Measurements from ENCODE around the gene SCT.

The SCT gene

DNA sequence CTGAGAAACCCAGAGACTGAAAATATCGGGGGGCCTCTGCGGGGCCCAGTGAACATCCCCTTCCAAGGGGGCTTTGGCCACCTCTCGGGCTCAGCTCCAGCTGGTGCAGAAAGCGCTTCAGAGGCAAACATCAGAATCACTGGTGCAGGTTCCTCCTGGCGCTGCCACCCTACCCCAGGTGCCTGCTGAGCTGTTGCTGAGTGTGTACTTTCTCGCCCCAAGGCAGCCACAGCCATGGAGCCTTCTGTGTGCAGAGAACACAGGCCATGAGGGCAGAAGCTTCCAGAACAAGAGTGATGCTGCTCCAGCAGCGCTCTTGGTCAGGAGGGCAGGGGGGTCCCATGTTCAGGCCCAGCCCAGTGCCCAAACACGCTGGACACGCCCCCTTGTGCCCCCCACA lies 16.4 kb upstream of the SCT start:
- no peak for DNase-seq

DNA sequence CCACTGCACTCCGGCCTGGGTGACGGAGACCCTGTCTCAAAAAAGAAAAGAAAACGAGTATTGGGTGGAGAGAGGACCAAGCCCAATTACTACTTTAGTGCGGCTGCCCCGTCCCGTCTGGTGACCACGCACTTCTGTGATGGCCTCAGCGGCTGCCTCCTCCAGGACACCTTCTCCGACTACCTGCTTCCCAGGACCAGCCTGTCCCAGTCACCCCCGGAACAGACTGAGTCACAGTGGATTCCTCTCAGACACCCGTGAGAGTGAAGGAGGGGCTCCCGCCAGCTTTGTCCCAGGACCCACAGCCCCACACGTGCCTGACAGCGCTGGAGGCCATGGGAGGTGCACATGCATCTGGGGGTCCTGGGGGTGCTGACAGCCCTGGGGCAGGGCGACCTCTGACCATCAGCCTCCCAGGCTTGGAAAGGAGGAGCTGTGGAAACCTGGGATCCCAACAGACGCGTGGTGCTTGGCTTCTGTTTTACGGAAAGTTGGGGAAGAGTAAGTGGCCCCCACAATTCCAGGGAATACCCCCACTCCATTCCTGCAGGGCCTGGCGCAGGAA lies 14.9 kb upstream of the SCT start:
- DNase-seq = no peak

DNA sequence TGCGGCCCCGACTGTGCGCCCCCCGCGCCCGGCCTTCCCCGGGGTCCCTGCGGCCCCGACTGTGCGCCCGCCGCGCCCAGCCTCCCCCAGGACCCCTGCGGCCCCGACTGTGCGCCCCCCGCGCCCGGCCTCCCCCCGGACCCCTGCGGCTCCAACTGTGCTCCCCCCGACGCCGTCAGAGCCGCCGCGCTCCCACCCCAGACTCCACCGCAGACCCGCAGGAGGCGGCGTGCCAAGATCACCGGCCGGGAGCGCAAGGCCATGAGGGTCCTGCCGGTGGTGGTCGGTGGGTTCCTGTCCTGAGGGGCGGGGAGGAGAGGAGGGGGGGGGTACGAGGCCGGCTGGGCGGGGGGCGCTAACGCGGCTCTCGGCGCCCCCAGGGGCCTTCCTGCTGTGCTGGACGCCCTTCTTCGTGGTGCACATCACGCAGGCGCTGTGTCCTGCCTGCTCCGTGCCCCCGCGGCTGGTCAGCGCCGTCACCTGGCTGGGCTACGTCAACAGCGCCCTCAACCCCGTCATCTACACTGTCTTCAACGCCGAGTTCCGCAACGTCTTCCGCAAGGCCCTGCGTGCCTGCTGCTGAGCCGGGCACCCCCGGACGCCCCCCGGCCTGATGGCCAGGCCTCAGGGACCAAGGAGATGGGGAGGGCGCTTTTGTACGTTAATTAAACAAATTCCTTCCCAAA lies 13.2 kb upstream of the SCT start:
- peak in 1 of 2 donors; percentile 54 for DNase-seq

DNA sequence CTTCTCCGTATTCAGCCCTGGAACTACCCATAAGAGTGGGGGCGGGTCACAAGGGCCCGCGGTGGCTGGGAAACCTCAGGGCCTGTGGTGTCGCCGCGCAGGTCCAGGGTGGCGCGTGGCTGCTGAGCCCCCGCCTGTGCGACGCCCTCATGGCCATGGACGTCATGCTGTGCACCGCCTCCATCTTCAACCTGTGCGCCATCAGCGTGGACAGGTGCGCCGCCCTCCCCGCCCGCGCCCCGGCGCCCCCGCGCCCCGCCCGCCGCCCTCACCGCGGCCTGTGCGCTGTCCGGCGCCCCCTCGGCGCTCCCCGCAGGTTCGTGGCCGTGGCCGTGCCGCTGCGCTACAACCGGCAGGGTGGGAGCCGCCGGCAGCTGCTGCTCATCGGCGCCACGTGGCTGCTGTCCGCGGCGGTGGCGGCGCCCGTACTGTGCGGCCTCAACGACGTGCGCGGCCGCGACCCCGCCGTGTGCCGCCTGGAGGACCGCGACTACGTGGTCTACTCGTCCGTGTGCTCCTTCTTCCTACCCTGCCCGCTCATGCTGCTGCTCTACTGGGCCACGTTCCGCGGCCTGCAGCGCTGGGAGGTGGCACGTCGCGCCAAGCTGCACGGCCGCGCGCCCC lies 12.5 kb upstream of the SCT start:
- no peak for DNase-seq

DNA sequence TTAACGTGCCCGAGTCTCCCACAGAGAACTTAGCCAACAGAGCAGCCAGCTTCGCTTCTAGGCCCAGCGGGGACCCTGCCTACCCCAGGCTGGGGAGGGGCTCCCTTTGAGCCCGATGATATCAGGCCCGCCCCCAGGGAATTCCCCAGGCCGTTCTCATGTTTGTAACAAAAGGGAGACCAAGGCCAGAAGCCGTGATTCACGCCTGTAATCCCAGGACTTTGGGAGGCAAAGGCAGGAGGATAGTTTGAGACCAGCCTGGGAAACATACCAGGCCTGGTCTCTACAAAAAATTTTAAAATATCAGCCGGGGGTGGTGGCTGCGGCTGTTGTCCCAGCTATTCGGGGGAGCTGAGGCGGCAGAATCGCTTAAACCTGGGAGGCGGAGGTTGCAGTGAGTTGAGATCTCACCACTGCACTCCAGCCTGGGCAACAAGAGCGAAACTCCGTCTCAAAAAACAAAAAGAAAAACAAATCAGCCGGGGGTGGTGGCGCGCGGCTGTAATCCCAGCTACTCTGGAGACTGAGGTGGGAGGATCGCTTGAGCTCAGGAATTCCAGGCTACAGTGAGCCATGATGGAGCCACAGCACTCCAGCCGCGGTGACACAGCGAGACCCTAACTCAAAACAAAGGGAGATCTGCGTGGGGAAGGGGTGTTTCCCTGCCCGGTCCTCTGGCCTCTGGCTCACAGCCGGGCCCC lies 11.8 kb upstream of the SCT start:
- DNase-seq = no peak

DNA sequence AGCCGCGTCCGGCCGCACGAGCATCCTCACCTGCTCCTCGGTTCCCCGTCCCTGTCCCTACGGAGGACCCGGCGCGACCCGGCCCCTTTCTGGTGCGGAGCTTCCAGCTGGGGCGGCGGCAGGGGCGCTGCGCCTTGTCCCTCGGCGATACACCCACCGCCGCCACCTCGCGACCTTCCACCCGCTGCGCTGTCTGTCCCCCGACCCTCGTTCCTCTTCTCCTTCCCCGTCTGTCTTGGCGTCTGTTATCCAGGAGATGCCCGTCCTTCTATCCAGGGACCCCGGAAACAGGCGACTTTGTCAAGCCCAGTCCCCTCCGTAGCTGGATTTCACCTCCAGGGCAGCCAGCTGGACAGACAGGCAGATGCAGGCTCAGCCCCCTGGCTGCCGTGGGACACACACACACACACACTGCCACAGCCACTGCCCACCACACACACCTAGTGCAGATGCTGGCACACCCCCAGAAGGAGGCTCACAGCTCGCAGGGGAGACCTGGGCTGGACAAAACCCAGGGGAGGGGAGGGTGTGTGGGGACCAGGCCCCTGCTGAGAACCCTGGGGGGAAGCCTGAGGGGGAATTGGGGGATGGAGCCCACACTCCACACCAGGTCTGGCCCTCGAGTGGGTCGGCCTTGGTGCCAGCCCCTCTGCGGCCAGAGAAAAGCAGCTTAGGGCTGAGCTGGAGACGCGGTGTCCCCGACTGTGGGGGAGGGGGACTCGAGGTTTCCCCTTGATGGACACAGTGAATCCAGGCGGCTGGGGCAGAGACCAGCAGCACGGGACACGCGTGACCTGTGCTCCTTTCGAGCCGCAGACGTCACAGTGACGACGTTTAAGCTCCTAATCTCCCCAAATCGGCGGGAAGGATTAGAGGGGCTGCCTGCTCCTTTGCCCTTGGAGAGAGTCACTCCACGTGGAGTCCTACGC lies 10.9 kb upstream of the SCT start:
- no peak for DNase-seq

DNA sequence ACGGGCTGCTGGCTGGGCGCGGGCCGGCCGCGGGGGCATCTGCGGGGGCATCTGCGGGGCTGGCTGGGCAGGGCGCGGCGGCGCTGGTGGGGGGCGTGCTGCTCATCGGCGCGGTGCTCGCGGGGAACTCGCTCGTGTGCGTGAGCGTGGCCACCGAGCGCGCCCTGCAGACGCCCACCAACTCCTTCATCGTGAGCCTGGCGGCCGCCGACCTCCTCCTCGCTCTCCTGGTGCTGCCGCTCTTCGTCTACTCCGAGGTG lies 10.3 kb upstream of the SCT start:
- DNase-seq = no peak

DNA sequence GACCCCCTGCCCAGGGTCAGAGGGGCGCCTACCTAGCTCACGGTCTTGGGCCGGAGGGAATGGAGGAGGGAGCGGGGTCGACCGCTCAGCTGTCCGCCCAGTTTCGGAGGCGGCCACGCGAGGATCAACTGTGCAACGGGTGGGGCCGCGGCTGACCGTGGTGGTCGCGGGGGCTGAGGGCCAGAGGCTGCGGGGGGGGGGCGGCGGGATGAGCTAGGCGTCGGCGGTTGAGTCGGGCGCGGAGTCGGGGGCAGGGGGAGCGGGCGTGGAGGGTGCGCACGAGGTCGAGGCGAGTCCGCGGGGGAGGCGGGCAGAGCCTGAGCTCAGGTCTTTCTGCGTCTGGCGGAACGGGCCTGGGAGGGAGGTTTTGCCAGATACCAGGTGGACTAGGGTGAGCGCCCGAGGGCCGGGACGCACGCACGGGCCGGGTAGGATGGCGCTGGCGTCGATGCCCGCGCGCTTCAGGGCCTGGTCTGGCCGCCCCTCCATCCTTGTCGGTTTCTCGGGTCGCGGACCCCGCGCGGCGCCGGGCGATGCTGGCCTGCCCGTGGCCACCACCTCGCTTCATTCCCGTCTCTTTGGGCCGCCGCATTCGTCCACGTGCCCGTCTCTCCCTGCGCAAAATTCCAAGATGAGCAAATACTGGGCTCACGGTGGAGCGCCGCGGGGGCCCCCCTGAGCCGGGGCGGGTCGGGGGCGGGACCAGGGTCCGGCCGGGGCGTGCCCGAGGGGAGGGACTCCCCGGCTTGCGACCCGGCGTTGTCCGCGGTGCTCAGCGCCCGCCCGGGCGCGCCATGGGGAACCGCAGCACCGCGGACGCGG lies 9.7 kb upstream of the SCT start, which contains the start of gene DRD4:
Gene DRD4, plus strand, starts transcription at position 759 of the 822 bp plus-strand sequence. Its CDS starts 36 bp downstream, at position 795.
- no peak for DNase-seq

DNA sequence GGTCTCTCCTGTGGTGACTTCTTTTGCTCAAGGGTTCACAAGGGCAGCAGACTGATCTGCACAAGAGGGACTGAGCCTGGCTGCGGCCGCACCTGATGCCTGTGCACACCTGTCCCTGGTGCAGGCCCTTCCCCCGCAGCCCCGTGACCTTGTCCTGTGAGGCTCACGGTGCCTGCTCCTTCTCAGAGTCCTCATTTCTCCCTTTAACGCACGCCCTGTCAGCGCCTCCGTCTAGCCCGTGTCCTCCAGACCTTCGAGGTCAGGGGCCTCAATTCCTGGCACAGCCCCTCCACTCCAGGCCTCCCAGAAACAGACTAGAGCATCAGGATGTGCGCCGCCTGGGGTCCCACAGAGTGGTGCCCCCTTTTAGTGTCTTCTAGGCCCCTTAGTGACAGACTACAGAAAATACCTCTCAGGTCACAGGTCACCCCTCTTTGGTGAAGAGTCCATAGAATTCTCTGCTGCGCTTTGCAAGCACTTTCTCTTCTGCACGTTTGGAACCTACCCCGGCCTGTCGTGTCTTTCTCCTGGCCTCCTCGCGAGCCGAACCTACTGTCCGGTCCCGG lies 9.0 kb upstream of the SCT start:
- no peak for DNase-seq

DNA sequence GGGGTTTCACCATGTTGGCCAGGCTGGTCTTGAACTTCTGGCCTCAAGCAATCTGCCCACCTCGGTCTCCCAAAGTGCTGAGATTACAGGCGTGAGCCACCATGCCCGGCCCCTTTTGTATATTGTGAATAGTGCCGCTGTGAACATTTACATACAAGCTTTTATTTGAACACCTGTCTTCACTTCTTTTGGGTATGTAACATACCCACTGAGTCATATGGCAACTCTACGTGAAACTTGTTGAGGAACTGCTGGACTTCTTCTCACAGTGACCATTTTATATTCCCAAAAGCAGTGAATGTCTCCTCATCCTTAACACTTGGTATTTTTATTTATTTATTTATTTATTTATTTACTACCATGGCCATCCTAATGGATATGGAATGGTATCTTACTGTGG lies 3.9 kb upstream of the SCT start:
- no peak for DNase-seq

DNA sequence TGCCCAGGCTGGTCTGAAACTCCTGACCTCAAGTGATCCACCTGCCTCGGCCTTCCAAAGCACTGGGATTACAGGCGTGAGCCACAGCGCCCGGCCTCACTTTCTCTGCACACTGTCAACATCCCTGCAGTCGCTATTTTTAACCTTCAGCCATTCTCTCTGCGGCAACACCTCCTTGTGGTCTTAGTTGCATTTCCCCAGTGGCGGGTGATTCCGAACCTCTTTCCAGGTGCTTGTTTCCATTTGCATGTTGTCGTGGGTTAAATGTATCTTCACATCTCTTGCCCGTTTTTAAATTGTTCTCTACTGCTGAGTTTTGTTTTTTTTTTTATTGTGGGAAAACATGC lies 2.2 kb upstream of the SCT start:
- peak in 1 of 2 donors; percentile 52 for DNase-seq

DNA sequence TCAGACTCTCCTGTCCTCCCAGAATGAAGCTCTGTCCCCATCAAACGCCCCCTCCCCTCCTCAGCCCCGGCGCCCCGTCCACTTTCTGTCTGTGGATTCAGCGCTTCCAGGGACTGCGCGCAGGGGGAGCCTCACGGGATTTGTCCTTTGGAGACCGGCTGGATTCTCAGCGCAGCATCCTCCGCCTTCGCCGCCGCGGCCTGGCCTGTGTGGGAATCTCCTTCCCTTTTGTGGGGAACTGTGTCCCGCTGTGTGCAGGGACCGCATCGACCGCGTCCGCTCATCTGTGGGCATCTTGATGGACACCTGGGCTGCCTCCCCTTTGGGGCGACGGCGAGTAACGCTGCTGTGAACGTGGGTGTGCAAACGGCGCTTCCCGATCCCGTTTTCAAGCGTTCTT lies 1.1 kb upstream of the SCT start:
- DNase-seq = no peak

DNA sequence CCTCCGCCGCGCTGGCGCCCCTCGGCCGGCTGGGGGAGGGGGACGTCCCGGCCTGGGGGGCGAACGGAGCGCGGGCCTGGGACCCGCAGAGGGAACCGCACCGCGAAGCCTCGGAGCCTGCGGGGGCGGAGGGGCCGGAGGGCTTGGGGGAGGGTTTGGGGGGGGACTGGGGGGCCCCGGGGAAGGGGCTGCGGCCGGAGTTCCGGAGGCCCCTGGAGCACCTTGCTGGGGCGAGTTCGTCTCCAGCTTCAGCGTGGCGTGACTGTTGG lies 261 bp upstream of the SCT start:
- DNase-seq = no peak

DNA sequence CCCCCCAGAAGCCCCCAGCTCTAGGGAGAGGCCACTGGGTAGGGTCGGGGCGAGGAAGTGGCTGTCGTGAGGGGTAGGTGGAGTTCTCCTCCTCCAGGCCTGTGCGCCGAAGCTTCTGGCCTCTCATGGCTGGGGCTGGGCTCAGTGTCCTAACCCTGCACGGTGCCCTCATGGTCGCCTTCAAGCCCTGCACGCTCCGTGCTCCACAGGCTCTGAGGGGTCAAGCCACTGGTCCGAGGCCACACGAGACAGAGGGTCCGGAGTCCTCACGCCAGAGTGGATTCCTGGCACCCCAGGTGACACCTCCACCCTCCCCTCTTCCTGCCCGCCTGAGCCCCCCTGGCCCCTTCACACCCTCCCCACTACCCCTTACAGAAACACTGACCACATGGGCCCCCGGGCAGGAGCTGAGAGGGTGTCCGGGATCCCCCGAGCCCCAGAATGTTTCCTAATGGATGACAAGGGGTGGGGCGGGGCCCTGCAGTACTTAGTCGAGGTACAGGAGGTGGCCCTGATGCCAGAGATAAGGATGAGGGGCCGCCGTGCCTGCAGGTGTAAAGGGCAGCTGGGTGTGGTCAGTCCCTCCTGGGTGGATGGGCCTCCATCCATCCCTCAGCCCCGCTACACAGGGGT lies 1.2 kb downstream of the SCT start:
- no peak for DNase-seq

DNA sequence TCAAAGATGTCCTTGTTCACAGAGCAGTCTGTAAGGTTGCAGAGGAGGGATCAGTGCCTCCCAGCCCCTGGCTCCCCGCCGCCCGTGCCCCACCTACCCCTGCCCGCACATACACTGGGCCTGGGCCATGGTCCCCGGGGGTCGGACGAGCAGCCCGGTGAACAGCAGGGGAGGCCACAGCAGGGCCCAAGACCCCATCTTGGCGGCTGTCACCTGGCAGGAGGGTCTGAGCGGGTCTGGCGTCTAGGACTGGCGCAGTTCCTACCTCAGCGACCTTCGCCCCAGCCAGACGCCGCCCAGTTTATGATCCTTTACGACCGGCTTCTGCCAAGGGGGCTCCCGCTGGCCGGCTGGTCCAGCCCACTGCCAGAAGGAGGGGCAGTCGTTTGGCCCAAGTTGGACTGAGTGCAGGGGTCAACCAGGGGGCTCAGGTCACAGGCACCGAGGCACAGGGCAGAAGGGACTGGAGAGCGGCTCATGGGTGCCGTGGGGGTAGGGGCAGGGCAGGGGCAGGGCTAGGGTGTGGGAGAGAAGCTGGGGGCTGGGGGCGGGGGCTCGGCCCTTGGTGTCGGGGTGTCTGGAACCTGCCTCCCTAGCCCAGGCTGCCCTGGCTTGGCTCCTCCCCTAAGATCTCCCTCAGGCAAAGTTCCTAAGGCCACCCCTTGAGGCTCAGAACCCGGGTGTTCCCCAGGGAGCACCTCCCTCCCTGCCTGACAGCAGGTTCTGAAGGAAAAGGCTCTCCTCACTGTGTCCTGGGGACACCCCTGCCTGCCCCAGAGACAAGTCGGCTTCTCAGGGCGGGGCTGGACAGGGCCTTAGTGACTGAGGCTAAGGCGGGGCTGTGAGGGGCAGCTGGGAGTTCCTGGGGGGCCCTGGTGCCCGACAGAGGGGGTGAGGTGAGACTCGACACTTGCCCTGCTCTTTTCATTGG lies 2.0 kb downstream of the SCT start, which contains the start of gene CDHR5:
Gene CDHR5, minus strand, starts transcription at position 251 of the 931 bp plus-strand sequence. Its CDS starts 53 bp downstream, at position 198.
- DNase-seq = no peak

DNA sequence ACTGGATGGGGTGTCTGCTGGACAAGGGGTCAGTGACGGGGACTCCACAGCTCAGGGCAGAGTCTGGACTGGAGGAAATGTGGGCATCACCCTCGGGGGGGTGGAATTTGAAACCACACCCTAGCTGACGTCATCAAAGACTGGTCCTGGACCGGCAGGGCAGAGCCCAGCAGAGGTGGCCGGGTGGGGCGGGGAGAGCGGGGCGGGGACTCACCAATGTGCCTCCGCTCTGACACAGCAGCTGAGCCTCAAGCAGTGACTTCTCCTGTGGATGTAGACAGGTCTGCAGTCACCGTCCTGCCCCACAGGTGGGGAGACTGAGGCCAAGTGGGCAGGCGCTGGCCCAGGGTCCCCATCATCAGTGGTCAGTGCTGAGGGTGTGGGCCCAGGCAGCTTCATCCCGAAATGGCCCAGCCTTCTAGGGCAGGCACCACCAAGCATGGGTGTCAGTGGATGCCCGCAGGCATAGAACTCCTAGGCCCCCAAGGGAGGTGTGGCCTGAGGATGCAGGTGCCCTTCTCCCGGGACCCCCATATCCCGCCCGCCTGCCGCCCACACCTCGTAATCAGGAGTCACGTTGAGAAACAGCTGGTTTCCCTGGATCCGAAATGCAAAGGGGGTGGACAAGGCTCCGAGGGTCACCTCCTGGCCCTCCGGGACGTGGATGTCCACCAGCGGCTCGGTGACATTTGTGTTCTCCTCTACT lies 2.8 kb downstream of the SCT start:
- DNase-seq = no peak

DNA sequence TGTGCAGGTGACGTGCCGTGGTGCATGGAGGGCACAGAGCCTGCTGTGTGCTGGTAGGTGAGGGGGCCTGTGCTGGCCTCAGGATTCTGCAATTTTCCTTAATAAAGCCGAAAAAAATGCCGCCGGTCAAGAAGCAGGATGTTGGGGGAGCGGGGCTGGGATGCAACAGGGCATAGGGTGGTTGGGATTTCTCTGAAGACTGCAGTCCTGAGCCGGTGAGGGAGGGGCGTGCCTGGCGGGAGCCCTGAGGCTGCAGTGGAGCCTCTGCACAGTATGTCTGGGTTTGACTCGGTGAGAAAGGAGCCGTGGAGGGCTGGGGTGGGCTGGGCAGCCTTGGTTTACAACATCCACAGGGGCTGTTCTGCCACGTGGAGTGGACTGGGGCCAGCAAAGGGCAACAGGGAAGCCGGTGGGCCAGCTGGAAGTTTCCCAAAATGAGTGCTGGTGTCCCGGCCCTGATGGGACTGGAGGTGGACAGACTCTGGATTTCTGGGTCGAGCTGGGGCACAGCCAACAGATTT lies 3.6 kb downstream of the SCT start:
- DNase-seq = no peak

DNA sequence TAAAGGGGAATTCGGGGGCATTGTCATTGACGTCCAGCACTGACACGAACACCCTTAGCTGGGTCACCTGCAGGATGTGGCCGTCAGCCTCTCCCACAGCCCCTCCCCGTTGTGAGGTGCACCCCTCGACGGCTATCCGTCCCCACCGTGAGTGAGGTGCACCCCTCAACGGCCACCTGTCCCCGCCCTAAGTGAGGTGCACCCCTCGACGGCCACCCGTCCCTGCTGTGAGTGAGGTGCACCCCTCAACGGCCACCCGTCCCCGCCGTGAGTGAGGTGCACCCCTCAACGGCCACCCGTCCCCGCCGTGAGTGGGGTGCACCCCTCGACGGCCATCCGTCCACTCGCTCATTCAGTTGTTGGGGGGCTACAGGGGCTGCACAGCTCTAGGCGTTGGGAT lies 5.1 kb downstream of the SCT start:
- no peak for DNase-seq
